DOHH2 (cell line): ENCODE data around the gene REG1A.

Experiments used
- H3F3A ChIP-seq: fragments of 200-600 bp; sonication (generic), shearing (Covaris generic); 2 replicates; pipeline ENCODE4 v1.6.0; 2016; ENCODE audit warnings: antibody characterized with exemption, mild to moderate bottlenecking; ENCODE audit not compliant: control insufficient read depth, insufficient read depth
- H3K27ac ChIP-seq: fragments of 200-600 bp; sonication (generic); 2 replicates; pipeline ENCODE4 v1.5.1; 2014; ENCODE audit warnings: low read depth, mild to moderate bottlenecking, low read length, moderate library complexity
- H3K27me3 ChIP-seq: fragments of 200-600 bp; sonication (generic); 2 replicates; pipeline ENCODE4 v1.6.1; 2014; ENCODE audit warnings: mild to moderate bottlenecking, low read length, mixed read lengths; ENCODE audit not compliant: control insufficient read depth
- H3K36me3 ChIP-seq: fragments of 200-600 bp; sonication (generic); 2 replicates; pipeline ENCODE4 v1.6.1; 2014; ENCODE audit warnings: mild to moderate bottlenecking, low read length, moderate library complexity, mixed read lengths; ENCODE audit not compliant: control insufficient read depth
- H3K4me1 ChIP-seq: fragments of 200-600 bp; sonication (generic); 2 replicates; pipeline ENCODE4 v1.6.1; 2014; ENCODE audit warnings: mild to moderate bottlenecking, low read length, mixed read lengths; ENCODE audit not compliant: control insufficient read depth
- H3K4me2 ChIP-seq: fragments of 200-600 bp; sonication (generic); 2 replicates; pipeline ENCODE4 v1.6.0; 2014; ENCODE audit warnings: mild to moderate bottlenecking, low read length, moderate library complexity
- H3K4me3 ChIP-seq: fragments of 200-600 bp; sonication (generic); 2 replicates; pipeline ENCODE4 v1.5.1; 2014; ENCODE audit warnings: mild to moderate bottlenecking, low read length, mixed read lengths
- H3K79me2 ChIP-seq: fragments of 200-600 bp; sonication (generic); 2 replicates; pipeline ENCODE4 v1.6.1; 2014; ENCODE audit warnings: mild to moderate bottlenecking, low read length, mixed read lengths; ENCODE audit not compliant: control insufficient read depth
- H3K9me2 ChIP-seq: fragments of 200-600 bp; sonication (generic); replicated peaks from 2 replicates; pipeline ENCODE4 v1.6.1; 2014; ENCODE audit warnings: mild to moderate bottlenecking, low read length, mixed read lengths; ENCODE audit not compliant: control insufficient read depth
- H3K9me3 ChIP-seq: fragments of 200-600 bp; sonication (generic); 2 replicates; pipeline ENCODE4 v1.6.1; 2014; ENCODE audit warnings: antibody characterized with exemption, low read length, mixed read lengths; ENCODE audit not compliant: control insufficient read depth, insufficient read depth
- H4K20me1 ChIP-seq: fragments of 200-600 bp; sonication (generic); 2 replicates; pipeline ENCODE4 v1.6.0; 2014; ENCODE audit warnings: low read depth, mild to moderate bottlenecking, antibody characterized with exemption, low read length, moderate library complexity; ENCODE audit not compliant: control insufficient read depth, insufficient read depth
- EZH2phosphoT487 ChIP-seq: fragments of 200-600 bp; sonication (generic); IDR thresholded peaks from 2 replicates; pipeline ENCODE4 v1.6.1; 2017; ENCODE audit warnings: borderline replicate concordance, mild to moderate bottlenecking, antibody characterized with exemption, low read length, moderate library complexity, mixed read lengths
- TF ChIP-seq, protein P1 (sequence below): fragments of 200-600 bp; sonication (generic); IDR thresholded peaks from one replicate; pipeline ENCODE4 v1.5.1; 2014; ENCODE audit warnings: antibody characterized with exemption, mild to moderate bottlenecking, low read depth, low read length; ENCODE audit not compliant: poor library complexity, severe bottlenecking

REG1A gene

DNA sequence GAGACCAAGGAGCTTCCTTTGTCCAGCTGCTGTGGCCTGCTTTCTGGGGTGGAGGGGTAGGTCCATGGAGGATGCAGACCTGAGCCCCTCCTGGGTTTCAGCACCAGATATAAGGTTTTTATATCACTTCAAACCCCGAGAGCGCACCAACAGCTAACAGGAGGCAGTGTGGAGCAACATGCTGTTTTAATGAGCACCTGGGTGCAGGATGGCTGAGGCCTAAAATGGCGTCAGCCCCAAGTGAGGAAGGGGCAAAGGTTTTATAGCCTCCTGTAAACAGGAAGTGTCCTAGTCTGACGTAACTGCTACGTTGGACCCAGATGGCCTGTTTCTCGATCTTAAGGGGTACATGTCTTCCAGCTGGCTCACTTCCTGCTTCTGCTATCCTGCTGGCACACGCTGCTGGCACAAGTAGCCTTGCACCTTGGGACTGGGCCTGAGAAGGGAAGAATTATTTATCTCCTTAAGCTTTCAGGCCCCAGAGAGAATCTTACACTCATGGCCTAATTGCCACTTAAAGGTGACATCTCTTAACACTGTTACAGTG lies 21.1 kb upstream of the REG1A start:
- Histone ChIP-seq H3K27ac (no peak overlapping the region), H3K4me2 (no peak overlapping the region), H3K4me3 (no peak overlapping the region)

GRCh38 chr2:79100285-79100684 lies 20.0 kb upstream of the REG1A start:
- Histone ChIP-seq H3K27me3 (no peaks in the 10 kb centered on the region), H3F3A (no peaks in the 10 kb centered on the region), H3K79me2 (no peaks in the 10 kb centered on the region), H3K9me2 (no peaks in the 10 kb centered on the region), H3K36me3 (no peaks in the 10 kb centered on the region), H4K20me1 (no peaks in the 10 kb centered on the region), H3K4me2 (no peak overlapping the region), H3K27ac (no peak overlapping the region), H3K4me1 (no peaks in the 10 kb centered on the region), H3K9me3 (no peaks in the 10 kb centered on the region), H3K4me3 (no peak overlapping the region)
- TF ChIP-seq, protein P1, sequence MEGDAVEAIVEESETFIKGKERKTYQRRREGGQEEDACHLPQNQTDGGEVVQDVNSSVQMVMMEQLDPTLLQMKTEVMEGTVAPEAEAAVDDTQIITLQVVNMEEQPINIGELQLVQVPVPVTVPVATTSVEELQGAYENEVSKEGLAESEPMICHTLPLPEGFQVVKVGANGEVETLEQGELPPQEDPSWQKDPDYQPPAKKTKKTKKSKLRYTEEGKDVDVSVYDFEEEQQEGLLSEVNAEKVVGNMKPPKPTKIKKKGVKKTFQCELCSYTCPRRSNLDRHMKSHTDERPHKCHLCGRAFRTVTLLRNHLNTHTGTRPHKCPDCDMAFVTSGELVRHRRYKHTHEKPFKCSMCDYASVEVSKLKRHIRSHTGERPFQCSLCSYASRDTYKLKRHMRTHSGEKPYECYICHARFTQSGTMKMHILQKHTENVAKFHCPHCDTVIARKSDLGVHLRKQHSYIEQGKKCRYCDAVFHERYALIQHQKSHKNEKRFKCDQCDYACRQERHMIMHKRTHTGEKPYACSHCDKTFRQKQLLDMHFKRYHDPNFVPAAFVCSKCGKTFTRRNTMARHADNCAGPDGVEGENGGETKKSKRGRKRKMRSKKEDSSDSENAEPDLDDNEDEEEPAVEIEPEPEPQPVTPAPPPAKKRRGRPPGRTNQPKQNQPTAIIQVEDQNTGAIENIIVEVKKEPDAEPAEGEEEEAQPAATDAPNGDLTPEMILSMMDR = no peak
- TF ChIP-seq EZH2phosphoT487 = no peak

More for the DNA sequence above, 21.1 kb upstream of the REG1A start:
- no peak for TF ChIP-seq EZH2phosphoT487
- TF ChIP-seq, protein P1 = no peak
- H3K36me3 ChIP-seq = no peaks in the 10 kb centered on the region
- H3K9me2 ChIP-seq = no peaks in the 10 kb centered on the region
- no peaks in the 10 kb centered on the region for H3K4me1 ChIP-seq
- no peaks in the 10 kb centered on the region for H3F3A ChIP-seq
- H3K27me3 ChIP-seq = no peaks in the 10 kb centered on the region
- H3K9me3 ChIP-seq = no peaks in the 10 kb centered on the region
- H3K79me2 ChIP-seq = no peaks in the 10 kb centered on the region
- no peaks in the 10 kb centered on the region for H4K20me1 ChIP-seq

- H3K4me2 ChIP-seq = no peak overlapping the region
These were observed 19.3 kb upstream of the REG1A start for GRCh38 chr2:79101024-79101423.

More at GRCh38 chr2:79101024-79101423, 19.3 kb upstream of the REG1A start:
- no peaks in the 10 kb centered on the region for H3K79me2 ChIP-seq
- no peaks in the 10 kb centered on the region for H3K36me3 ChIP-seq
- H3K9me2 ChIP-seq = no peaks in the 10 kb centered on the region
- H3K27ac ChIP-seq = no peak overlapping the region
- no peaks in the 10 kb centered on the region for H3F3A ChIP-seq
- no peaks in the 10 kb centered on the region for H3K4me1 ChIP-seq
- H3K9me3 ChIP-seq = no peaks in the 10 kb centered on the region
- no peaks in the 10 kb centered on the region for H3K27me3 ChIP-seq
- no peak overlapping the region for H3K4me3 ChIP-seq
- TF ChIP-seq EZH2phosphoT487 = no peak
- TF ChIP-seq, protein P1 = no peak
- no peaks in the 10 kb centered on the region for H4K20me1 ChIP-seq
